HG03025 (cell line): ENCODE data around the gene NDUFAF8.

Source experiments
- ATAC-seq: cut with Tn5 transposase; IDR thresholded peaks from one replicate; pipeline ENCODE4 v1.9.1; 2021; ENCODE audit warnings: mild to moderate bottlenecking, moderate library complexity; ENCODE audit not compliant: unreplicated experiment, low FRiP score

Gene NDUFAF8

DNA sequence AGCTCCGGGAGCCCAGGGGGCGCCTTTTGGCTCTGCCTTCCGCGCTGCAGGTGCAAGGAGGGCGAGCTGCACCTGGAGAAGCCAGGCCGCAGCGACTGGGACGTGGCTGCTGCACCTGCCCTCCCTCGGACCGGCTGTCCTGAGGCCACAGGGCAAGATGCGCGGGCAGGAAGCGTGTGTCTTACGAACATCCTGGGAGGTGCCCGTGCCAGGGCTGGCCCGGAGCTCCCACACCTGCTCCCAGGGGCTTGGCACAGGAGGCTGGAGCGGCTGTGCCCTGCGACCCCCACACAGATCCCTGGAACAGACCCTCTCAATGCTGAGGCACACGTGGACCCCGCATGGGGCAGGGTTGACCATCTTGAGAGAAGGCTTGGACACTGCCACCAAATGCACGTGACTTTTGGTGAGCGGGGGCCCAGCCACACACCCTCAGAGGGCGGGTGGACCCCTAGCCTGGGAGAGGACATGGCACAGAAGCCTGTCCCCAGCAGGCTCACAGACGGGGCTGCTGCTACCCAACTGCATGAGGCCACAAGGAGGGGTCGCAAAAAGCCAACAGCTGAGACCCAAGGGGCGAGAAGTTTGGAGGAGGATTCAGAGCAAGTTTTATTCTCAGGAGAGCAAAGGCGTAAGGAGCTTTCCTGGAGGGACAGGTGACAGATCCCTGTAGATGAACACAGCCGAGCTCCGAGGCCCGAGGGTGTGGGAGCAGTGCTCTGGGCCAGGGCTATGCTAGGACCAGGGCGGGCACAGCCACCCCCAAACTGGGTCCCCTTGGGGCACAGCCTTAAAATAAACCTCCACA, 11.4 kb downstream of the NDUFAF8 start:
- ATAC-seq, result no peak

DNA sequence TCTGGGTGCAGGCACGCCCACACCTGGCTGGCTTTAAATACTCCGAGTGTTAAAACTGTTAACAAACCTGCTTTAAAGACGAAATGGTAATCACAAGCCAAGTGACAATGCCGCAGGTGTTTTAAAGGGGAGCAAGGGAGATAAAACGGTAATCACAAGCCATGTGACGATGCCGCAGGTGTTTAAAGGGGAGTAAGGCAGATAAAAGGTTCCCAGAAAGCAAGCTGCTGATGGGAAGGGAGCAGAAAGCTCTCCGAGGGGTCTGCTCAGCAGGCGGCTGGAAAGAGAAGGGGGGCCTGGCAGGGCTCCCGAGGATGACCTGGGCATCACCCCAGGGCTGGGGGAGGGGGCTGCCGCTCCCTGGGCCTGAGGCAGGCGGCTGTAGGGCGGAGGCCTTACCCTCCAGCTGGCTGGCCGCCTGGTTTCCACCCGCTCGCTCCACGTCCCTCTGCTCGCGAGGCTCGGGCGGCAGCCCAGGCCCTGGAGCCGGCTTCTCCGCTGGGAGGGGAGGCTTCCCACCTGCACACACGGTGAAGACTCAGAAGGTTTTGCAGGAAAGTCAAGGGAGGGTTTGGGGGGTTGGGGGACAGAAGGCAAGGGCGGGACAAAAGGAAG, 12.1 kb downstream of the NDUFAF8 start:
- no peak for ATAC-seq

DNA sequence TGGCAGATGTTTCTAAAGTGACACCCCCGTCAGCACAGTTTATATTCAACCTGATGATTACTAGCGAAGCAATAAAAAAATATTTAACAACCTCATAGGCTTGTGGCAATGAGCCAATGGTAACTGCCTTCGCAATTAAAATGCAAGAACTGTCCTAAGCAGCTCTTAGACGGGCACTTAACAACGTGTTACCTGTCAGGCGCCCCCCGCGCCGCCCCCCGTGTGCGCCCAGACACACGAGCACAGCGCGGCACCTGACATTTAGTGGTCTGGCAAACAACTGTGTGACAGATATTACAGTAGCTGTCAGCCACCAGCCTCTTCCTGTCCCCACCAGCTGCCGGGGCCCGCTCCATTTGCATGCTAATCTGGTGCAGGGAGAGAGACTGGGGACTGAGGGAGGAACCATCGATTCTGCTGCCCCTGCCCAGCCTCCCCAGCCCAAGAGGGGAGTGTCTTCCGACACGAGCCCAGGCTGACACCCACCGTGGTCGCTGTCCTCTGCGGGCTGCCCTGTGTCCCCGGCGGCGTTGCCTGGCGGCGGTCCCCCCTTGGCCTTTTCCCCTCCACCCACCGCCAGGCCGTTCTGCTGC, 12.7 kb downstream of the NDUFAF8 start:
- no peak for ATAC-seq

DNA sequence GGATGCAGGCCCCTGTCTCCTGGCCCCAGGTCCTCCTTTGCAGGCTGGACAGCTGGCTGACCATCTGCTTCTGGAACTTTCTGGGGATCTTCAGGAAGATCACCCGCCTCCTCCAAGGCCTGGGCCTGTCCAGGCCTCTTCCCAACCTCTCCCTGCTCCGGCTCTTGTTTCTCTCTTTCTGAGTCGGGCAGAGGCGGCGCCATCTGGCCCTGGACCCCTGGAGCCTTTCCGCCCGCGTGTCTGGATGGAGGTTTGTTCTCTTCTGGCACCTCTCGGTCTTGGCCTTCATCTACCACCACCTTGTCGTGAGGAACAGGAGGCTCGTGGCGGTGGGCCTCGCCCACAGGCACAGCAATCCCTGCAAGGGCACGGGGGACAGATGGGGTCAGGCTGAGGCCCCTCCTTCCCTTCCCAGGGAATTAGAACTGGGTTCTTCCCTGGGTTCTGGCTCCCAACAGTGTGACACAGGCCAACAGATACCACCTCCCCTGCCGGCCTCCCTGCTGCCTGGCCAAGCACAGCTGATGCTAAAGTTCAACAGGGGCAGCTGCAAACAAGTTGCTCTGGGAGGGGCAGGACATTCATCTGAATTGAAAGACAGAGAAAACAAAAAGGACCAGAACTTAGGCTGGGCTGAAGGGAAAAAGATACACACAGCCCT, 13.3 kb downstream of the NDUFAF8 start:
- ATAC-seq, result no peak

DNA sequence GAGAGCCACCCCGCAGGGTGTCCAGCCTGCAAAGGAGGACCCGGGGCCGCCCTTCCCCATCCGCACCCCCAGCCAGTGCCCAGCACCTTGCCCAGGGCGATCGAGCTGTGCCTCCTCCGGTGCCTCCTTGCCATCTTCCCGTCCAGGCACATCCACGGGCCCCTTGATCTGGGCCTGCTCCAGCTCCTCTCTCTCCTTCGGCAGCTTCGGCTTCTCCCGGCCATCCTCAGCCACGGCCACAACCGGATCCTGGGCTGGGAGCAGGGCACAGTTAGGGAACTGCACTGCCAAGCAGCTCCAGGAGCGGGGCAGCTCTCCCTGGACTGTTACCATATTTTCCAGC, 13.8 kb downstream of the NDUFAF8 start:
- ATAC-seq, result no peak

DNA sequence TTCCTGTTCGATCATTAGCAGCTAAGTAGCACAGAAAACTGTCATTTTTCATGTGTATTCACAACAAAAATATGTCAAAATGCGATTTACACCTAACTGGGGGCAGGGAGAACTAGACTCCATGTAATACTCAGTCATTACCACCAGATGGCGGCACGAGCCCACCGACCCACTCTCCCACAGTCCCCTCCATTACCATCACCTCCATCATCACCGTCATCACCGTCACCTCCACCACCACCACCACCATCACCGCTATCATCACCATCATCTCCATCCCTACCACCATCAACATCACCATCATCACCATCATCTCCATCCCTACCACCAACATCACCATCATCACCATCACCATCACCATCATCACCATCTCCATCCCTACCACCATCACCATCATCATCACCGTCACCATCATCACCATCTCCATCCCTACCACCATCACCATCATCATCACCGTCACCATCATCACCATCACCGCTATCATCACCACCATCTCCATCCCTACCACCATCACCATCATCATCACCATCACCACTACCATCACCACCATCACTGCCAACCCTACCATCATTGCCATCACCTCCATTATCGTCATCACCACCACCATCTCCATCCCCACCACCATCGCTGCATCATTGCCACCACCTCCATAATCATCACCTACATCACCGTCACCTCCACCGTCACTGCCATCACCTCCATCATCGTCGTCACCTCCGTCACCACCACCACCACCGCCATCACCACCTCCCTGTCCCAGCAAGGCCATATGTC, 14.4 kb downstream of the NDUFAF8 start:
- no peak for ATAC-seq

DNA sequence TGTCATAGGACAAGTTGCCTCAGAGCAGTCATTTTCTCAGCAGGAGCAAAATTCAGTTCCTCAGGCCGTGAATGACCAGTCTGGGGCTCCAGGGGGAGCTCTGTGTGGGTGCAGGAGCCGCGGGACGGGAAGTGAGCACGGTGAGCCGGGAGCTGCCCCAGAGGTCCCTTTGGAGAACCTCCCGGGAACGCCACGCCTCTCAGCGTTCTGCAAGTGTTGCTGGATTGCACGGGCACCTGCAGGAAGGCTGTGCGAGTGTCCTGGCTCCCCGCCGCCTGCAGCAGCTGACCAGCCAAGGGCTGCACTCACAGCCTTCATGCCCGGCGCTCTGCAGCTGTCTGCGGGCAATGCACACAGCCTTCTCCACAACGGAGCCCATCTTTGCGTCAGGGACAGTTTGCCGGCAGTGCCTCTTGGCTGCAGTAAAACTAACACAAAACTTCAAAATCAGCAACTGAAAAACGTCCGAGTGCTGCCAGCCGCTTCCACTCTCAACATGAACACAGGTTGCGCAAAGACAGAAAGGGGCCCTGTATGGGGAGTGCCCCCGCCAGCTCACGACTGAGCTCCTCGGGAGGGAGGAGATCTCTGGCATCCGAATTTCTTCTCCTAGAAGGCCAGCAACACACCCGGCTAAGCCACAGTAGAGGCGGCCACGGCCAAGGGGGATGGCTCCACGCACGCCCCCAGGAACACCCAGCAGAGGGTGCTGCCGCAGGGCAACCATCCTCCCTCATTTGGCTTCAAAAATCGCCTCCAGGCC, 16.0 kb downstream of the NDUFAF8 start:
- no peak for ATAC-seq

DNA sequence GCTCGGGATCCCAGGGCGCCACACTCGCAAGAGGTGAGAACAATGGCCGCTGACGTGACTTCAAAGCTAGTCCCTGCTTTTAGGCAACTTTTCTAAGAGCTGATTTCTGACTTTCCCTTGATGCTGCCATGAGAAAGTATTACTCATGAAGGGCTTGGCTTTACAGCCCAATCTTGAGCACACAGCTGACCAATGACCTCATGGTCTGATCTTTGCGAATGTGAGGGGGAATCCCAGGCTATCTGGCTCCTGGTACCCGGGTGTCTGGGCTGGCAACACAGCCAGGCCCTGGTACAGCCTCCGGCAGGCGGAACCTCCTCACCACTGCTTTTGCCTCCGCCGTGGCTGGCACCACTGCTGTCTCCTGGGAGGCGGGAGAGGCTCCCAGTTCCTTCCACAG, 17.5 kb downstream of the NDUFAF8 start:
- no peak for ATAC-seq

DNA sequence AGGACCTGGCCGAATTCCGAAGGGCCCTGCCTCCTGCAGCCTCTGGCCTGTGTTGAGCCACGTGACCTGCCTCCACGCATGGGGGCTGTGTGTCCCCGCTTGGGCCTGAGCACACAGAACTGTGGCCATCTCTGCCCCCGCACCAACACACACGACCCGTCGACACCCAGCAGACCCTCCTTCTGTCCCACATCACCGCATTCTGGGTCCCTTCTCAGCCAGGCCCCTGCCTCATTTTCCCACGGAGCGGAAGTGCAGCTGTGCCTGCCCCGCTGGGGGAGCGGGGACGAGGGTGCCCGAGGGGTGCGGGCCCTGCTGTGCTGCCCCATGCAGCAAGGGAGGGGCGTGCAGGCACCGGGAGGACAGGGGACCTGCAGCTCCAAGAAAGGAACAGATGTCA, 18.4 kb downstream of the NDUFAF8 start:
- no peak for ATAC-seq

DNA sequence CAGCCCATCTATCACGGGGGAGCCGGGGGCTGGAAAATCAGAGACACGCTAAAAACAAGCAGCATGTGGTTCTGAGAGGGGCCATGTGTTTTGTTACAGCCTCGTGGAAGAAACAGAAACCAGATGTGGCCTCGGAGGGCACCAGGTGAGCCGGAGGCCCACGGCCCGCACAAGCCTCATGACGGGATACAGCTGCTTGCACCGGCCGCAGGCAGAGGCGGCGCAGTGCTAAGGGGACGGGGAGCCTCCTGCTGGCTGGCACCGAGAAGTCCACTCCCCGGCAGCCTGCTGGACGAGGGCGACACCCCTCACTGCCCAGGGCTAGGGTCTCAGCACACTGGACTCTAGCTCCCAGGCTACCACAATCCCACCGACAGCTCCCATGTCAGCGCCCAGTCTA, 19.2 kb downstream of the NDUFAF8 start:
- no peak for ATAC-seq

DNA sequence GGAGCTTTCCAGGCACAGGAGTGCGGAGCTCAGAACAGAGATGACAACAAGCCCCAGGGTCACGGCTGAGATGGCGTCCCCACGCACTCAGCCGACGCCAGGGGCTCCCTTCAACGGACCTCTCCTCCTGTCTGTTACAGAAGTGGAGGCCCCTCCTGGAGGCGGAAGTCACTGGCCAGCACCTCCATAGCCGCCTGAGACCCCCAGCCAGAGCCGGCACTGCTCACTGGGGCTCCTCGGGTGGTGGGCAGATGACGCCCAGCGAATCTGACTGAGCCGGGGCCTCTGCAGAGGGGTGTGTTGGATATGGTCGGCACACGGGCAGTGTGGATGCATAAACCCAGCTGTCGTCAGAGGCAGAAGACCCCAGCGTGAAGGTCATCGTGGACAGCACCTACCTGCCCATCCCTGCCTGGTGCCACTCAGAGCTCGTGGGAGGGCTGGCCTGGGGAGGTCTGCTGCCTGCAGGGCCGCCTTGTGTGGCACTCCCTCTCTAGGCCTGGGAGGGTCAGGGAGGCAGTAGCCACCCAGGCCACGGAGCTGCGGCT, 20.0 kb downstream of the NDUFAF8 start:
- ATAC-seq, result no peak

DNA sequence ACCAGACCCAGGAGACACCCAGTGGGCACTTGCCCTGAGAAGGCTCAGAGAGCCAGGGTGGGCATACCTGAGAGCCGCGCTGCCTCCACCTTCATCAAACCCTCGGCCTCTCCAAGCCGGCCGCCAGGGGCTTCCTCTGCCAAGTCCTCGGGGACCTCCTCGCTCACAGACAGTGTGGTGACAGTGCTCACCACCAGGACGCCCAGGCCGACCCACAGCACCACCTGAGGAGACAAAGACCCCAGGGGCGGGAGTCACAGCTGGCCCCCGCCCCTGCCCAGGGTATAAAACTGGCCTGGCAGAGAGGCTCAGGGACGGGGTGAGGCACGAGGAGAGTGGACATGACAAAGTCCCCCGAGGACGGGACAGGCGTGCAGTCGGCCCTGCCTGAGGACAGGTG, 21.1 kb downstream of the NDUFAF8 start:
- ATAC-seq, result no peak

DNA sequence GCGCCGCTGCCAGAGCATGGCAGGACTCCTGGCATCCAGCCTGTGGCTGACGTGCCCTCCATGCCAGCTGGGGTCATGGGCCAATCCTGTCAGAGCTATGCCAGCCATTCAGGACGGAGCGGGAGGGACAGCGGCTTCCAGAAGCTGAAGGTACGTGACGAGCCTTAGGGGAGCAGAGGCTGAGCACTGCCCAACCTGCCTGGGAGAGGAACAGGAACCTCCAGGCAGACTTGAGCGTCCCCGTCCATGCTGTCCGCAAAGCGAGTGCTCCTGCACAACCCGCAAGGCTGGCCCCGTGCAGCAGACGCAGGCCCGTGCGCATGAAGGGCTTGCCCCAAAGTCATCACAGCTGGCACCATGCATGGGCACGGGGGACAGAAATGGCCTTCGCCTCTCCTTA, 21.5 kb downstream of the NDUFAF8 start:
- ATAC-seq, result no peak

DNA sequence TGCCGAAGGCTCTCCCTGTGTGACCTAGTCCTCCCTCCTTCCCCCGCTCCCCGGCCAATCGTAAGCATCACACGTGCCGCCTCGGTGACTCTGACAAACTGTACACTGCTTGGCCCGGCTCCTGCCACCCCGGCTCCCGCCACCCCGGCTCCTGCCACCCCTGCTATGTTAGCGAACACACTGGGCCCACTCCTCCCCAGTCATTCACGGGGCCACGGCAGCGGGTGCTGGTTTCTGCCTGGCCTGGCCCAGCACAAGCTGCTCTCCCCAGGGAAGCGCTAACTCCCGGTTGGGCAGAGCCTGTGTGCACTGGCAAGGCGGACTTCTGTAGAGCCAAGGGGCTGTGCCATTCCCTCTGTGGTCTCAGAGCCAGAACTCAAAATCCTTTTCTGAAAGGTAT, 22.0 kb downstream of the NDUFAF8 start:
- no peak for ATAC-seq

DNA sequence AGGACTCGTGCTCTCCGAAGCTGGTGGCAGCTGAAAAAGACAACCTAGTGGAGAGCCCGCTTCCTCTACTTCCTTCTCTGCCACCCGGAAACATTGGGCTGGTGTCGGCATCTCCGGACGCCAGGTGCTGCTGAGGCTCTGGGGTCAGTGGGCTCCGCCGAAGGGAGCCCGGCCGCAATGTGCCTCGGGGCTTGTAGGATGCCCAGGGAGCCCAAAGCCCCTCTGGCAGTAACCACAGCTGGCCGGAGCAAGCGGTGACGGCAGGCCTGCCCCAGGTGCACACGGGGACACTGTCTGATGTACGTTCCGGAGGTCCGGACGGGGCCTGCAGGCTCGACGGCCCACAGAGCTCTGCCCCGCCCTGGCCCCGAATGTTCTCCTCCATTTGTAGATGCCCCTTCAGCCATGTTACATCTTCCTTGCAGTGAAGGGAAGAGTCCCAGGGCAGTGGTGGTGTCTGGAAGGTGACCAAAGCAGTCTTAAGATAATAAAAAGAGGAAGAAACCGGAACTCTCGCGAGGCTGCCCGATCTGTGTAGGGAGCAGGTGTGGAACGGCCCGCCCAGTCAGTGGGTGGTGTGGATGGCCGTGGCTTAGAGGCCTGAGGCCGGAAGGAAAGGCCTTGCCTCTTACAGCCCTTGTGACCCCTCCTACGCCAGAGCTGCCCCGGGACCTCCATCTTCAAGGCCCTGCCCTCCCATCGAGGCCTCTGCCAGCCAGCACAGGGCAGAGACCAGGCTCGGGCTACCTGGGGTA, 22.6 kb downstream of the NDUFAF8 start:
- ATAC-seq, result no peak

DNA sequence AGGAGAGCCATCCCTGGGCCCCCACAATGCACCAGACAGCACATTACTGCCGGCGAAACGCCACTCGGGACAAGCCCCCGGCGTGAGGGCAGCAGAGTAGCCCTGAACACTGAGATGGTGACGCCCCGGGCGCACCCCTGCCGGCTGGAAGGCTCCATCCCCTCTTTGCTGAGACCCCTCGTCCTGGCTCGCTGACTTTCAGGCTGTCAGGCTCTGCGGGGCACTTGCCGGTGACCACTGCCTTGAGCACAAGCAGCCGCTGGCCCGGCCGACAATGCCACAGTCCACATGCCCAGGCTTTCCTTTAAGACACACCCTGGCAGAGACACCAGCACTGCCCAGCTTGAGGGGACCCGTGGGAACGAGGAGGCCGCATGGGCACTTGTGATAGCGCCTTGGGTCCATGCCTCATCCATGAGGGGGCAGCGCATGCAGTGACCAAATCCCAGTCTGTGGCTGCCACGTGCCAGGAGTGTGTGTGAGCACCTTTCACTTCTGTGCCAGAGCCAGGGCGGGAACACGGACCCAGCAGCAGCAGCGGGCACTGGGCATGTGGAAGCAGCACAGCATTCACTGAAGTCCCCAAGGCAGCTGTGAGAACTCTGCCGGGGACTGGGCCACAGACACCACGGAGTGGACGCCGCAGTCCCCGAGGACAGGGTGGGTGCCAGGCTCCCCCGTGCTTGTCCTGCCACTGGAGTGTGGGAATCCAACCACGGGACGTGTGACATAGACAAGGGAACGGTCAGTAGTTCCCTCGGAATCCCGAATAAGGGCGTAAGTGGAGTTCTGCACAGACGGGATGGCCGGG, 24.5 kb downstream of the NDUFAF8 start:
- no peak for ATAC-seq

DNA sequence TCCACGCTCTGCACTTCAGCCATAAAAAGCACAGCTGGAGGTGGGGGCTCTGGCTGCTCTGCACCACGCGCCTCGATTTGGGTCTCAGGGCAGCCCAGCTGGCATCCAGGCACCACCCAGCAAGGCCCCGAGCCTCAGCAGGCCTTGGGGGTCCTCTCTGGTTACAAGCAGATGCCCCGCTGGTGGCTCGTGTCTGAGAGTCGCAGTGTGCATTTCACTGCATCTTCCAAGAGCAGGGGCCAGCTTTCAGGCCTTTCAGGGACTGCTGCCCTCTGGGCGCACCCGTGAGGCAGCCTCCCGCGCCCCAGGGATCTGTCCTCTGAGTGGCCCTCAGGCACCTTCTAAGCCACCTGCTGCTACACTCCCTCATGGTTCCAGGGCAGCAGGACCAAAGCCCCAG, 25.5 kb downstream of the NDUFAF8 start:
- no peak for ATAC-seq

DNA sequence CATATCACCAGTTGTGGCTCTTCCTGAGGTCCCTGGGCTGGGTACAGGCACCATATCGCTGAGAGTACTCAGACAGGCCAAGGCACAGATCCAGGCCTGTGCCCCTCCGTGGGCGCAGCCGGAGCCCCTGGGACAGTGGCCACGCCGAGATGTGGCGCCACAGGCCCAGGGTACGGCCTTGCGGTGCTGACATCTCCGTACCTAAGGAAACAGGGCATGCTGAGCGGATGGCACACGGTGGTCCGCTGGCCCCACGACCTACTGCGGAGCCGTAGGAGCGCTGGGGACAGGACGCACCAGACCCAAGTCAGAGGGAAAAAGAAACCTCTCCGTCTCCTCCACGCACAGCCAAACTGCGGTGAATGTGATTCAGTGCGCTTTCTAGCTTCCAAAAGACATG, 26.5 kb downstream of the NDUFAF8 start:
- ATAC-seq, result no peak
